ENCODE data around the gene ATXN7.

ATXN7 gene

DNA sequence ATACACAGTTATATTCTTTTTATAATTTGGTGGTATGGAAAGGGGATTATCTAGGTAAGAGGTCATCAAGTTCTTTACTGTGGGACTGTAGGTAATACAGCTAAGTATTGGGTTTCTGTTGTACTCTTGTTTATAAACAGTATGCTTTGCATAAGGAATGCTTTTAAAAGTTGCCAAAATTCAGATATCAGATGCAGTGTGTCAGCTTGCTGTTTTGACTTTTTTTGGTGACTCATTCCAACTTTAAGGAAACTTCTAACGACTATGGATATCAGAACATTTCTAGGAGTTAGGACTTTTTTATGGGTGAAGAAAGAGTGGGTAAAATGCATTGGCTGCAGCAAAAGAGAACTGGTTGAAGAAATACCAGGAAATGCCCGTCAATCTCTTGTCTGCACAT lies 45.8 kb downstream of the ATXN7 start:
- no peak for DNase-seq

DNA sequence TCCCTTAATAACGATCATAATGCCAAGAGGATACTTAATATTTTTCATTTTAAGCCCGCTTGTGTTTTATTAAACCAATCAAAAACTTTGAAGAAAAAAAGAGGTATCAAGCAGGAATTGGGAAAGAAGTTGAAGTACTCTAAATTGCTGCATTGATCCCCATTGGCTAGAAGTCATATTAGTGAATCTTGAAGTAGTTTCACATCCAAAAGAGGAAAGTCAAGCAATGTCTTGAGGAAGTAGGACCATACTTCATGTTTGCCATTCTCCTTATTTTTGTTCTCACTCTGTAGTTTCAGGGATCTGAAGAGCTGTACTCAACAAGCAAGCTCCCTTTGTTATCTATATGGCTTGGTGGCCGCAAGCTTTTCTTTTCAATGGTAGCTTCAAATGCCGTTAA lies 46.3 kb downstream of the ATXN7 start:
- no peak for DNase-seq

DNA sequence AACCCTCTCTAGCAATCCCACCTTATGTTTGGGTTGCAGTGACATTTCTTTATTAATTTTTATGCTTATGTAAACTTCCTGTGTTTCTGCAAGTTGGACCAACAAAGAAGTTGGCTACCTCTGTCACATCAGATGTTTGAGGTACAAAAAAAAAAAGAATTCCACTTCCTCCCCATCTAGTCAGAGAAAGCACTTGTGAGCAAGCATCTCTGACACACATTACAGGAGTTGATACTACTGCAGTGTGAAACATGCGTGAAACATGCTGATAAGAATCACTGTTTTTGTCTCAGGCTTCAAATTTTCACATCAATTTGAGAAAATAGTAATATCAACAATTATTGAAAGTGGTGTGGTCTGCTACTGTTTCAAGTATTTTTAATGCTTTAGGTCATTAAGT lies 47.2 kb downstream of the ATXN7 start:
- DNase-seq: peak; percentile 6

DNA sequence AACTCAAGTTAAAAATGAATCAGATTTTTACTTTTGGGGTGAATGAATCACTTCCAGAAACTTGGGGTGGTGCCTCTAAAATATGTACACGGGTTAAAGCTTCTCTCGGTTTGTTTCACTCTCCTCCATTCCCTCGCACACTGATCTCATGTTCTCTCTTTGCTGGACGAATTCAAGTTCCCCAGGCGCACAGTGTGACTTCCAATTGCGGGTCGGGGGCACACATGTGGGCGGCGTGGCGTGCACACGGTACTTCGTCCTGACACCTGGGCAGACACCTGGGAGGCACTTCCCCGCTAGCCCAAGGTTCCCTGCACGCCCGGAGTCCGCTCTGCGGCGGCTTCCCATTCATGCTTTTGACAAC lies 47.8 kb downstream of the ATXN7 start:
- DNase-seq: no peak

DNA sequence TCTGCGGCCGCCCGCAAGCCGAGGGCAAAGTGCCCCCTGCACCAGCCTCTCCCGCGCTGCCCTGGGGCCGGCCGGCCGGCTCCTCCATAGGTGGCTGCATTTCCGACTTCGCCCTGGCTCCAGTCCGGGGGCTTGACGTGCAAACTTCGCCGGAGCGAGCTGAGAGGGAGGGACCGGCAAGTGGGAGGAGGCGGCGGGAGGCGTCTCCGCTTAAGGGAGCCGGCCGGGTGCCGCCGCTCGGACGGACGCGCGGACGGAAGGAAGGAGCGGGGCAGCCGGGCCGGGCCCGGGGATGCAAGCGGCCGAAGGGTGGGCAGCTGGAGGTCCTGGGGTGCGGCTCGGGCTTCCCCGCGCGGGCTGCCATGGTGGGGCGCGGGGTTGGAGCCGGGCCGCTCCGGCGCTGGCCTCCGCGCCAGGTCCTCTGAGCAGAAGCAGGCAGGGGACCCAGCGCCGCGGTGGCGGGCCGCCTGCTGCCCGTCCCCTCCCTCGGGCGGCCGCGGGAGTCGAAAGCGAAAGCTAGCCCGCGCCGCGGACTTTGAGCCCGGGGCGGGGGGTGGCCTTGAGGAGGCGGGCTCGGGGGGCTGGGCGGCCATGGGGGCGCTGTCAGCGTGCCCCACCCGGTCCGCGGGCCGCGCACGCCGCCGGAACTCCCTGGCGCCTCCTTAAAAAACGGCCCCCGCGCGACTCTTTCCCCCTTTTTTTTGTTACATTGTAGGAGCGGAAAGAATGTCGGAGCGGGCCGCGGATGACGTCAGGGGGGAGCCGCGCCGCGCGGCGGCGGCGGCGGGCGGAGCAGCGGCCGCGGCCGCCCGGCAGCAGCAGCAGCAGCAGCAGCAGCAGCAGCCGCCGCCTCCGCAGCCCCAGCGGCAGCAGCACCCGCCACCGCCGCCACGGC lies 48.5 kb downstream of the ATXN7 start, which contains the start of gene SCAANT1:
Gene SCAANT1 (minus strand): TSS at position 511 of the 895 bp plus-strand sequence.
- peak; percentile 82 for DNase-seq

DNA sequence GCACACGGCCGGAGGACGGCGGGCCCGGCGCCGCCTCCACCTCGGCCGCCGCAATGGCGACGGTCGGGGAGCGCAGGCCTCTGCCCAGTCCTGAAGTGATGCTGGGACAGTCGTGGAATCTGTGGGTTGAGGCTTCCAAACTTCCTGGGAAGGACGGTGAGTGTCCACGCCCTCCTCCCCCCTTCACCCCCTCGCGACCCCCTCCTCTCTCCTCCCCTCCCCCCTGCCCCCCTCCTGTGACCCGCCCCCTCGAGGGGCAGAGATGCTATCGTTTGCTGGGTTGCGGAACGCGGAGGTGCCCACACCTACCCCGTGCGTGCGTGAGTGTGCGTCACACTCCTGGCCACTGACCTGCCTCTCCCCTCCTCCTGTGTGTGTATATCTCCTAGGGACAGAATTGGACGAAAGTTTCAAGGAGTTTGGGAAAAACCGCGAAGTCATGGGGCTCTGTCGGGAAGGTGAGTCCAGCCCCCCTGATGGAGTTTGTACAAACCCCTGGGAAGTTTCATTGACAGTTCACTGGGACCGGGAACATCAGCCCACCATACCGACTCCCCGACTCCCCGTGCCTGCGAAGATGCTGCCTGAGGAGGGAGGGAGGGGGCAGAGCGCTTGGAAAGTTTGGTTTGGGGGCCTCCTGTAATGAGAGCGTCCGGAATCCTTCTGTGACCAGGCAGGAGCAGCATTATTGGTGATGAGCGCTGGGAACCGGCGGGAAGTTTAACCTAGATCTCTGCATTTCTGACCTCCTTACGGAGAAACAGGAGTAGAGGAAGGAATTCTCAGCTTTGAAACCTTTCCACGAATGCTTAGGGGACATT lies 49.3 kb downstream of the ATXN7 start:
- DNase-seq: peak; percentile 60

DNA sequence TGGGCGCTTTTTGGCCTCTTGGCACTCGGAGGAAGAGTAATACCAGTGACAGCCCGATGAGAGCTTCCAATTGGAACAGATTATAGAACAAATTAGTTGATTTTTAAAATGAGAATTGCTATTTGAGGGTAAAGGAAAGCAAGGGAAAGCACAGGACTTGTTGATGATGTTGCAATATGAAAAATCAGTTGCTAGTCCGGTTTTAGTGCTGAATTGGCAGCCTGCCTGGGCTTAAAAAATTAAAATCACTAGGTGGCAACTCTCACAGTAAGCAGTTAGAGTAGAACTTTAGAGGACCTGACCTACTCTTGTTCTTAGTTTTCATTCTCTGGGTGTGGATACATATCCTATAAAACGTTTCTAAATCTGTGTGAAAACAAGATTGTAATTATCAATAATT lies 50.6 kb downstream of the ATXN7 start:
- no peak for DNase-seq

DNA sequence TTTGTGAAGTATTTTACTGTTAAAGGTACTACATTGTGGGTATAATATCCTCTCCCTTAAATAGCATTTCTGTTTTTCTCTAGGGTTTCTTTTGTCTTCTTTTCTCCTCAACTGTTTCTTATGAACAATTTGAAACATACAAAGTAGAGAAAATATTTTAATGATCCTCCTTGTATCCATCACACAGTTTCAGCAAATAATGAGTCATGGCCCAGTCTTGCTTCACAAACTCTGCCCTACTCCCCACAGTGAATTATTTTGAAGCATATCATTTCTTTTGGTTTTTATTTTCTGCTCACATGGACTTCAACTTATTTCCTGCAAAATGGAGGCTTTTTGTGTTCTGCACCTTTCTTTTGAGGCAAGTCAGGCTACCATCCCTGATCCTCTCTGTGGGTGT lies 54.7 kb downstream of the ATXN7 start:
- DNase-seq: no peak

DNA sequence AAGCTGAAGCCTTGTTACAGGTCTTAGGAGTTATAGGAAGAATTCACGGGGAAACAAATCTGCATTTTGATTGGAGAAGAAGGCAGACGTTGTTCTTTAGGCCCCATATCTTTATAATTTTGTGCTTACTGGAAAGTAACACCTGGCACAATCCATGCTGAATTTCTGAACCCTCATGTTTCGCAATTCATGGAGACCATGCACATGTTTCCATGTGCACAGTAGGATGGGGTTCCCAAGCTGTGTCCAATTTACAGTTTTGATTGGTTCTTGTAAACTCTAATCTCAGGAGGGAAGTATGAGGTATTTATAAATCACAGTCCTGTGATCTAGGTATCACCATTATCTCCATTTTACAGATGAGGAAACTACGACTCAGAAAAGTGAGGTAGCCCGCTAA lies 56.3 kb downstream of the ATXN7 start:
- no peak for DNase-seq

DNA sequence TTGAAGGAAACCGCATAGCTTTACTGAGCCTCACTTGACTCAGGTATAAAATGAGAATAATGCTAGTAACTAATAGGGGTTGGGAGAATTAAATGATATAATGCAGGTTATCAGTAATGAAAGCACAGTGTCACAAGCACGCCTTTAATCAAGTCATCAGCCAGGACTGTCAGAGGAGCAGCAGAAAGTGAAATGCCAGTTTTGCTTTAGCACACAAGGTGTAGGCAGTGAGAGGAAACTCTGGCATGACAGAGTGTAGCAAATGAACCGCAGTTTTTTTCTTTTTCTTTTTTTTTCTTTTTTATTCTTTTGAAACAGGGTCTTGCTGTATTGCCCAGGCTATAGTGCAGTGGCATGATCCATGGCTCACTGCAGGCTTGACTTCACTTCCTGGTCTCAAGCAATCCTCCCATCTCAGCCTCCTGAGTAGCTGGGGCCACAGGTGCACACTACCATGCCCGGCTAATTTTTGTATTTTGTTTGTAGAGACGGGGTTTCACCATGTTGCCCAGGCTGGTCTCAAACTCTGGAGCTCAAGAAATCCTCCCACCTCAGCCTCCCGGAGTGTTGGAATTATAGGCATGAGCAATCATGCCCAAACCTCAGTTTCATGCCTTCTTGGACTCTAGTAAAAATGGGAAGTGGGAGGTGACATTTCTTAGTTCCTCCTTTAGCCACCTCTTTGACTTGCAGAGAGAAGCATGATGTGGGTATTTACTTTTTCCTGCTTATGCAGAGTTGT lies 58.2 kb downstream of the ATXN7 start:
- no peak for DNase-seq

DNA sequence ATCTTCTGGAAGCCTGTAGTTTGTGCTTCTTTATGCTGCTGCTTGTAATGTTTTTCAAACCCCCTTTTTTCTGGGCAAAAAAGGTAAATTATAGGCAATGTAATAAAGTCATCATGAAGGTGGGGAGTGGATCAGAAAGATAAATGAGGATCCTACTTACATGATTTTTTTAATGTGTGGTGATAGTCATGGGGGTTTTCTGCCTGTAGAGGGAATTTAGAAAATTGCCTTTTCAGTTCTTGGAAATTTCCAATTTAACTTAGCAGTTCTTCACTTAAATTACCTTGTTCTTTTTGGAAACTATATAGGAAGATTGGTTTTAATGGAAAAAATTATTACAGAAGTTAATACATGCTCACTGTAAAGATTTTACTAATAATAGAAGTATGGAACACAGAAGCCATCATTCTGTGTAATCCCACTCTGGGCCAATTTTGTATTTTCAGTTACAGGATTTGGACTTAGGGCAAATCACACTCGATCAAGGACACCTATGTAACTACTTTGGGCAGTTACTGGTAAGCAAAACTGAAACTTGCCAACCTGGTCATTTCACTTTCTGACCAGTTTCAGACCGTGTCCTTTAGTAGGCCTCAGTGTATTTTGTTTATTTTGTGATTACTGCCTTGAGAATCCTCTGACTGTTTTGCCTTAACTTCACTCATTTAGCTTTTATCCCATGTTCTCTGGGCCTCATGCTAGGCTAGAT lies 59.0 kb downstream of the ATXN7 start:
- no peak for DNase-seq

DNA sequence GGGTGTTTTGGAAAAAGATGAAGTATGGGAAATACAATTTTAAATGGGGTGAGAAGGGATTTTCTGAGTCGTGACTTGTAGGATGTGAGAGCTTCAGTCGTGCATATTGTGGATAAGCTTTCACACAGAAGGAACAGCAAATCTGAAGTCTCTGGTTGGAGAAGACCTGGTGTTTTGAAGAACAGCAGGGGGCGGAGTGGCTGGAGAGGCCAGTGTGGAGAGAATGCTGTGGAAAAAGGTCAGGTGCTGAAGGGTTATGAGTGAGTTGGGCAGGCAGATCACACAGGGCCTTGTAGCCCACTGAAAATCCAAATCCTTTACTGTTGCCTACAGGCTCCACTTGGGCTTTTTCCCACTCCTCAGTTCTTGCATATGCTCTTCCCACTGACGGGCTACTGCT lies 62.6 kb downstream of the ATXN7 start:
- DNase-seq: no peak

DNA sequence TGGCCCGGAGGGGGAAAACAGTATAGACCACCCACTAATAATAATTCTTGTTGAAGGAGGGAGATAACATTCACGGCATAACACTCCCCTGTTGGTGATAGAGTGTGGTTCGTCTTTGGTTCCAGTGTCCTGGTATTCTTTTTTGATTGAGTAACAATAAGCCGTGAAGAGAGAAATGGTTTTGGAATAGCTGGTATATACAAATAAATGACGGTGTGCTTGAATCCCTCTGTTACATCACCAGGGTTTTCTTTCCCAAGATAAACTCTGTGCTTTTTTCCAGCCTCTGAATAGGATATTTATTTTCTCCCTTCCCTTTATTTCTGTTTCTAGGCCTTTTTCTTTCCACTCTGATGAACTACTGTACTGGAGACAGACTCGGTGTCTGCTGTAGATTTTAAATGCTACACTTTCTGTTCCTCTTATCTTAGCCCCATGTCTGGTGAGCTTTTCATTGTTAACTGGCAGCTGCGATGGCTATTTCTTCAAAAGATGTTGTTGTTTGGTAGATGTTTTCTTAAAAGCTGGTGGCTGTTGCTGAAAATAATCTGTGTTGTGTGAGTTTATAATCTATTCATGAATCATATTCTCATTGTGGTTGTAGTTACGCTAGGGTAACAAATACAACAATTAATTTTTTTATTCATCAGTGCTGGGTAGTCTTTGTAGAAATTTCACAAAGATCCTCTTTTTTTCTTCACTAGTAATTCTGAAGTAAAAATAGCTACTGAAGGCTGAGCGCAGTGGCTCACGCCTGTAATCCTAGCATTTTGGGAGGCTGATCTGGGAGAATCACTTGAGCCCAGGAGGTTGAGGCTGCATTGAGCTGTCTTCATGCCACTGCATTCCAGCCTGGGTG lies 64.0 kb downstream of the ATXN7 start:
- no peak for DNase-seq

DNA sequence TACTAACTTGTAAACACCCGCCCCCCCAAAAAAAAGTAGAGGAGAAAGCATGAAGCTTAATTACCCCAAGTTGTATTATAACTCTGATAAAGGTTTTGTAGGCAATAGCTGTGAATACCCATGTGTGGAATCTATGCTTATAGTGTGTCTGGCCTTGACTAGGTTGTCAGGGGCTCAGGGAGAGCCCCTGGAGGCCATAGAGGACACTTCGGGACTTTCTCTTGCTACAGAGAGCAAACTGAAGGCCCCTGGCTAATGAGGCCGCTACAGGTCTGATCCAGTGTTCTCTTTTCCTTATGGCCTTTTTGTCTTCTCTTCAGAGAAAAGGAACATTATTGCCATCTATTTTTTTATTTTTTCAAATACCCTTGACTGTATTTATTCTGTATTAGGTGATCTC lies 67.6 kb downstream of the ATXN7 start:
- no peak for DNase-seq

DNA sequence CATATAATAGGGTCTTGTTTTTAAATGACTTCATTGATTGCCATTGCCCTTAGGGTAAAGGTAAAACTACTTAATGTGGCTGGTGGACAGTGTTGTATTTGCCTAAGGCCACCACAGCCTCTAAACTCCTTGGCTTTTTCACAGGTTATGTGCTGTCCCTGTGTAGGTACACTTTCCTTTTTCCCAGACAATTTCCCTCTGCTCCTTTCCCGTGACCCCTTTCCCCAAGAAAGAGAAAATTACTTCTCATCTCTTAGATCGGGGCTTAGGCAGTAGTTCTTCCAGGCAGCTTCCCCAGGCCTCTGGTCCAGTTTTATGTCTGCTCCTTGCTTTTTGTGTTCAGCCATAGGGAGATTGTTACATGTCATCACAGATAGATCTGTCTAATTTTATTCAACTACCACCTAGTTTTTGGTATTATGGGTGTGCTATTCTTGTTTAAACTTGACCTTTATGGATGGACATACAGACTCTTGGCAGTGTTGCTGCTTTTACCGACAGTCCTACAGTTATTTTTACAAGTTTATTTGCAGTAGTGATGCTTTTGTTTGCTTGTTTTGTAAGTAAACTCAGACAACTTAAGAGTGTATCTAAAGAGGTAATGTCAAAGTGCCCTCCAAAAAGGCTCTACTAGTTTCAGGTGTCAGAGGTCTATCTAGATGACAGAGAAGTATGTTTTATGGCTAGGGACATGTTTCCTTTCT lies 69.0 kb downstream of the ATXN7 start:
- no peak for DNase-seq

DNA sequence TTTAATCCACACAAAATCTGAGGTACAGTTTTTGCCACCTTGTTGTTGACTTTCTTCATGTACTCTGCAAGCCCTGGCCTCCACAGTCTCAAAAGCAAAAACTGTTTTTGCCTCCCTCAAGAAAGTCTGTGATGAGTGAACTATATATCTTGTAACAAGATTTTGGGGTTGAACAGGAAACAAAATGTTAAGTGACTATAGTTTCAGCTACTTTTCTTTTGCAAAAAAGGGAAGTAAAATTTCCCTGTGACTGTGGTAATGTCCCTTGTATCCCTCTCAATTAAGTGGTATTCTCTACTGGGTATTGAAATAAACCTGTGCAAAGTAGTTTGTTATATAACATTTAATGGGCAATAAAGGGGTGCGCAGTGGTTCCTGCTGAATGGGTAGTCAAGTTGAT lies 69.8 kb downstream of the ATXN7 start:
- no peak for DNase-seq

DNA sequence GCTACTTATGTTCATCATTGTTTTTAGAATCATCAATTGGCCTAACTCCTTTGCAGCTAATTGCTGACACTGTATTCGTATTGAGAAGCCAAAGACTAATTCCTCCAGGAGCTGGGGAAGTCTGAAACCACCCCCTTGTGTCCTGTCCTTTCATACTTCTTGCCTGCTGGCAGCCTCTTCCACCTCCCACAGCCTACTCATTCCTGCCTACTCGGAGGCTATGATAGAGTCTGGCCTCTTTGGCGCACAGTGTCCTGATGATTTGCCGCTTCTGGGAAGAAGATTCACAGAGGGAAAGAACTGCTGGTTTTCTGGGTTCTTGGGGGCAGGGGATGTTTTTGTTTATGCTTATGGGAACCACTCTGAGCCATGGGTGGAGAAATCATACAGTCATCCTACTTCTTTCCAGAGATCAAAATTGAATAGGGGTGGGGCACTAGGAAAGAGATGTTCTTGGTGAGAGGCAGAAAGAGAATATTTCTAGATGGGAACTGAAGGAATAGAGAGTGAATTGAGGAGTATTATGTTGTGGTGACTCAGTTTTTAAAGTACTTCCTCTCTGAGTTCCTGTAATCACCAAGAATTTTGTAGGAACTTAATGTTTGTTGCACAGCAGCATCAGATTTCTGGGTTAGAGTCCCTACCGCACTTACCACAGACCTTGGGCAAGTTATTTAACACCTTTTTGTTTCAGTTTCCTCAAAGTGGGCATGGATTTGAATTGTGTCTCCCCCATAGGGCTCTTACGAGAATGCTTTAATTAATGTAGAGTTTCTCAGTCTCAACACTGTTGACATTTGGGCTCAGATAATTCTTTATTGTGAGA lies 70.6 kb downstream of the ATXN7 start:
- DNase-seq: no peak

DNA sequence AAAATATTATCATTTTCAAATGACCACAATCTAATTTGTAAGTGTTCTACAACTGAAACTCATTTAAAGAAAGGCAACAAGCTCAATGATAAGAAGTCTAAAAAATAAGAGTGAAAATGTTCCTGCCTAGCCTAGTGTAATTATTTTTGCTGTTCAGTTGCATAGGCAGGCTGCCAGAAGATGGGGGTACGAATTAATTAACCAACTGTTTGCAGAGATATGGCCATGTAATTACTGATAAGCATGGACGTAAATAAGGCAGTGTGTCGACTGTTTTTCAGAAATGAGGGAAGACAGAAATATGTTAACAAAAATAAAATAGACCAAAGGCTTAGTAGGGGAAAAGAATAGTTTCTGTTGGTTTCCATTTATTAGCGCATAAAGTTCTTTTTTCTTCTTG lies 73.3 kb downstream of the ATXN7 start:
- DNase-seq: no peak

DNA sequence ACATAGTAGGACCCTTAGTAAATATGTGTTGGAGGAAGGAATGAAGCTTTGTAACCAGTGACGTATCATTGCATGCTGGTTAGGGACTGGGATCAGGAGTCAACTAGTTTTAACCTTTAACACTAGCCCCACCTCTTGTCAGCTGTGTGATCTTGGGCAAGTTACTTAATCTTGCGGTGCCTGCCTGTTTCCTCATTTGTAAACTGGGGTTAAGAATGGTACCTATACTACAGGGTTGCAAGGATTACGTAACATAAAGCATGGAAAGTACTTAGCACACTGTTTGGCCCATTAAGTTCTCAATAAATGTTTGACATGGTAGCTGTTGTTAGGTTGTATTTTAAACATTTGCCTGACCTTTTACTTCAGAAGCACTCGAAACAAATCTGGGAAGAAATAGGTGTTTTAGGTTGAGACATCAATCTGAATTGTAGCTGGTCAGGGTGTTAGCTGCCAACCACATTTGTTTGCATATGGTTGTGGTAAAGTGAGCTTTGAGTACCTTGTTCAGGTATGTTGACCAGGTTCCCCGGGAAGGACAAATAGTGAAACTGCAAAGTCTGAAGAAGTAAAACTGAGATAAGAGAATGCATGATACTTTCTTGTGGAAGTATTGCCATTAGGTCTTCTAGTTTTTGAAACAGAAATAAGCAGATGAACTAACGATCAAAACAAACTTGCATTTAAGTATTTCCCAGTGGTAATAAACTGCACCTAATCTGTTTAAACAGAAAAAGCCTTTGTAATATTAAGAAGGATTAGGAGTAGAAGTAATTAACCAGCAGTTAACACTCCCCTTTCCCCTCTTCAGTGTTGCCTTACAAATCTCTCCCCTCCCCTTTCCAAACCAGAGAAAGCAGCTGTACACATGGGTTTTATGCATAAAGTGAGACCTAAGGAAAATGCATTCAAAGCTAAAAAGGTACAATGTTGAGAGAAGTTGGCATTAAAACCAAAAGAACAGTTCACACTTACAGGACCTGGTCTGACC lies 74.3 kb downstream of the ATXN7 start:
- DNase-seq: peak; percentile 43
